DND-41 (cell line): ENCODE results near the gene ARSI.

Source experiments
- EZH2 ChIP-seq: IDR thresholded peaks from 3 replicates; pipeline ENCODE4 v1.6.1; 2012; ENCODE audit warnings: borderline replicate concordance, low read depth, mild to moderate bottlenecking, moderate library complexity, low read length, inconsistent platforms; ENCODE audit not compliant: severe bottlenecking
- TF ChIP-seq, protein P1 (sequence below): IDR thresholded peaks from 2 replicates; pipeline ENCODE4 v1.5.1; 2012; ENCODE audit warnings: borderline replicate concordance, low read length, moderate library complexity, mild to moderate bottlenecking; ENCODE audit not compliant: poor library complexity, severe bottlenecking; ENCODE audit errors: extremely low read depth

DNA sequence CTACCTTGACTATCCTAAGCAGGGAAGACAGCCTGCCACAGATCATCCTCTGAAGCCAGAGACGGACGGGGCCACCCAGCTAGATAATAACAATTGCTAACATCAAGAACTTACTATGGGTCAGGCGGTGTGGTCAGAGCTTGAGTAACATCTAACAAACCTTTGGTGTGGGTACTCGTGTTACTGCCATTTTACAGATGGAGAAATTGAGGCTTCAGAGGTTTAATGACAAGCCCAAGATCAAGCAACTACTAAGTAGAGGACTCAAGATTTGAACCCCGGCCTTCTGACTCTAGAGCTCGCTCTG, 16.7 kb upstream of the ARSI start:
- TF ChIP-seq, protein P1, sequence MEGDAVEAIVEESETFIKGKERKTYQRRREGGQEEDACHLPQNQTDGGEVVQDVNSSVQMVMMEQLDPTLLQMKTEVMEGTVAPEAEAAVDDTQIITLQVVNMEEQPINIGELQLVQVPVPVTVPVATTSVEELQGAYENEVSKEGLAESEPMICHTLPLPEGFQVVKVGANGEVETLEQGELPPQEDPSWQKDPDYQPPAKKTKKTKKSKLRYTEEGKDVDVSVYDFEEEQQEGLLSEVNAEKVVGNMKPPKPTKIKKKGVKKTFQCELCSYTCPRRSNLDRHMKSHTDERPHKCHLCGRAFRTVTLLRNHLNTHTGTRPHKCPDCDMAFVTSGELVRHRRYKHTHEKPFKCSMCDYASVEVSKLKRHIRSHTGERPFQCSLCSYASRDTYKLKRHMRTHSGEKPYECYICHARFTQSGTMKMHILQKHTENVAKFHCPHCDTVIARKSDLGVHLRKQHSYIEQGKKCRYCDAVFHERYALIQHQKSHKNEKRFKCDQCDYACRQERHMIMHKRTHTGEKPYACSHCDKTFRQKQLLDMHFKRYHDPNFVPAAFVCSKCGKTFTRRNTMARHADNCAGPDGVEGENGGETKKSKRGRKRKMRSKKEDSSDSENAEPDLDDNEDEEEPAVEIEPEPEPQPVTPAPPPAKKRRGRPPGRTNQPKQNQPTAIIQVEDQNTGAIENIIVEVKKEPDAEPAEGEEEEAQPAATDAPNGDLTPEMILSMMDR = no peak
- no peak for TF ChIP-seq EZH2
